Mesothelial cell of epicardium (in vitro differentiated cells): ENCODE data around the gene MARK1. TPM values are rescaled to one million over a fixed set of nuclear protein-coding genes. Genes with fewer than 3 reads are reported as not detected.

Experiments
- DNase-seq, 2 experiments: peaks; one replicate each; pipeline ENCODE4 v3.0.0; 2021; ENCODE audit warnings: low spot score in 2 of 2; ENCODE audit not compliant: unreplicated experiment in 2 of 2
- H3K27ac Mint-ChIP-seq: 2 replicates; pipeline ENCODE4 v1.8.0; 2021; ENCODE audit warnings: mixed read lengths
- H3K27me3 Mint-ChIP-seq: 2 replicates; pipeline ENCODE4 v1.8.0; 2021; ENCODE audit warnings: low read depth, mixed read lengths
- H3K36me3 Mint-ChIP-seq: 2 replicates; pipeline ENCODE4 v1.8.0; 2021; ENCODE audit warnings: mixed read lengths
- H3K4me1 Mint-ChIP-seq: 2 replicates; pipeline ENCODE4 v1.8.0; 2021; ENCODE audit warnings: mixed read lengths
- H3K4me3 Mint-ChIP-seq: 2 replicates; pipeline ENCODE4 v1.8.0; 2021; ENCODE audit warnings: mild to moderate bottlenecking, moderate library complexity, mixed read lengths
- H3K9me3 Mint-ChIP-seq: 2 replicates; pipeline ENCODE4 v1.8.0; 2021; ENCODE audit warnings: mixed read lengths
- CTCF ChIP-seq: fragments of 200-600 bp; sonication (generic); IDR thresholded peaks from one replicate; pipeline ENCODE4 v1.5.0; 2021; ENCODE audit warnings: antibody characterized with exemption; ENCODE audit not compliant: unreplicated experiment
- total RNA-seq: library from RNA; stranded (reverse); gene quantifications from 3 replicates; pipeline ENCODE4 v1.2.1, GENCODE V29; 2021

Gene MARK1
- total RNA-seq, 1 donor from 2014 or later: 11.8 TPM

DNA sequence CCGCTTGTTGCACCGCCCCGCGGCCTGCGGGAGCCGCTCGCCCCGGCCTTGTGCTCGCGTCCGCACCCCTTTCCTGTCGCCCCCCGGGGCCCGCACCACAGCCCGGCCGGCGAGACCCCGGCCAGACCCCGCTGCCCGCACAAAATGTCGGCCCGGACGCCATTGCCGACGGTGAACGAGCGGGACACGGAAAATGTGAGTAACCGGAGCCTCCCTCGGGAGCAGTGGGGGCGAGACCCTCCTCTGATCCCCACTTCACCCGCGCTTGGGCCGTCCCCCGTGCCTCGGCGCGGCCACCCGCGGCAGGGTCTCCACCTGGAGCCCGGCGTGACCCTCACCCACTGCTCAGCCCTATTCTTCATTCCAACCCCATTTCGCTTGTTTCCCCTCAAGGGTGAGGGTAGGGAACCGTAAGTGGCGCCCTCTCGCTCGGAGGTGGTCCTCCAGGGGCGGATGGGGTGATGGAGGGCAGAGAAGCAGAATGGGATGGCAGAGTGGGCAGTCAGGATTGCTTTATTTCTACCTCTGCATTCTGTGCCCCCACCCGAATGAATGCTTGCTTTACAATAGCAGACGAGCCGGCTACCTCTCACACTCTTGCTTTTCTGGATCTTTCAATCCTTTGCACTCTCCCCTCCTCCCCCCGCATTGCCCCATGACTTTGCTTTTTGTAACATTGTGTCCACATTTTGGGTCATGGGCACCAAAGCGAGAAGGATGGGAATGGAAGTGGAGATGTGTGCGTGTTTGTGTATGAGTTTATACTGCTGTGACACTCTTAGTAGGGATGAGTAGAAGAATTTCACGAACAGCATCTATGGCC is 954 bp downstream of the MARK1 start:
- no peak for TF ChIP-seq CTCF
- Mint-ChIP-seq H3K27me3 (peaks cover 1% of the 10 kb centered on the region), H3K9me3 (peaks cover 8% of the 10 kb centered on the region)

DNA sequence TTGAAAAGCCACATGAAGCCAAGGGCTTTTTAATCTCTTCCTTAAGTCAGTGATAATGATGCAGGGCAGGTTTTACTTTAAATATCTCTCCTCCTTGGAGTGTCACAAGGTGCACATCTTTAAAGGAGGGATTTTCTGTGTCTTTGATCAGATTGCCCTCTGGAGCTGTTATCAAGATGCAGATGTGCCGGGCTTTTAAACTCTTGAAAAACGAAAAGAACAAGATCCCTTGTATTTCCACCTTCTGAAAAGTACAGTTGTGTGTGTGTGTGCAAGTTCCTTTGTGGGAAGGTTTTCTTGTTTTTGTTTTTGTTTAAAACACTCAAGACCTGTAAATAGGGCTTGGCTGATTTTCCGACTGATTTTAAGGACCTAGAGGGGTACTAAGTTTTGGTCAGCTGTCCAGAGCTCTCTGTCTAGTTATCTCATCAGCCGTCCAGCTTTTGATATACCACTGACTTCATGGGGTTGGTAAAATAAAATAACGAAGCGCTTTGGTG is 1.6 kb downstream of the MARK1 start:
- DNase-seq: no peak
- Mint-ChIP-seq H3K4me3 (peak overlapping the region; percentile 85), H3K4me1 (peaks cover 31% of the 10 kb centered on the region), H3K27ac (peak overlapping the region; percentile 86), H3K27me3 (peaks cover 1% of the 10 kb centered on the region), H3K36me3 (peaks cover 10% of the 10 kb centered on the region), H3K9me3 (peaks cover 13% of the 10 kb centered on the region)
- TF ChIP-seq CTCF: no peak

More for the DNA sequence above, 954 bp downstream of the MARK1 start:
- peaks cover 31% of the 10 kb centered on the region for H3K4me1 Mint-ChIP-seq
- peak overlapping the region; percentile 86 for H3K27ac Mint-ChIP-seq
- peak overlapping the region; percentile 85 for H3K4me3 Mint-ChIP-seq
- H3K36me3 Mint-ChIP-seq: peaks cover 6% of the 10 kb centered on the region
- peak in 1 of 2 experiments; percentile 48 for DNase-seq

- Mint-ChIP-seq H3K27me3 (no peaks in the 10 kb centered on the region), H3K36me3 (peaks cover 22% of the 10 kb centered on the region), H3K27ac (no peak overlapping the region), H3K9me3 (peaks cover 26% of the 10 kb centered on the region), H3K4me3 (no peak overlapping the region), H3K4me1 (peaks cover 15% of the 10 kb centered on the region)
- DNase-seq: no peak
- no peak for TF ChIP-seq CTCF
Observed at GRCh38 chr1:220533504-220534109, 5.7 kb downstream of the MARK1 start.

DNA sequence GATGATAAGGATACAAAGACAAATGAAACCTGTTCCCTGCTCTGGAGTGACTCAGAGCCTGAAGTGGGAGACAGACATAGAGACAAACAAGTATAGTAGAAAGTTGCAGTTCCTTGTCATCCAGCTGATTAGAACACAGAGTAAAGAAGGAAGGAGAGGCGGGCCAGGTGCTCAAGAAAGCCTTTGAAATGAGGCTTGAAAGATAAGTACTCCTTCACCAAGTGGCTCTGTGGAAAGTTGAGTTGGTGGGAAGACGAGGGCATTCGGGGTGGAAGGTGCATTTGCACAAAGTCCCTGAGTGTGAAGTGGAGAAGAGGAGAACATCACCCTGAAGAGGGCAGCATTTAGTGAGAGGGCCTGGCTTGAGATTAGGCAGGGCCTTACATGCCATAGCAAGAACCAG is 17.0 kb downstream of the MARK1 start:
- no peak overlapping the region for H3K27ac Mint-ChIP-seq
- H3K4me3 Mint-ChIP-seq: no peak overlapping the region
- no peaks in the 10 kb centered on the region for H3K36me3 Mint-ChIP-seq
- TF ChIP-seq CTCF: no peak
- H3K27me3 Mint-ChIP-seq: no peaks in the 10 kb centered on the region
- H3K4me1 Mint-ChIP-seq: peaks cover 2% of the 10 kb centered on the region
- no peaks in the 10 kb centered on the region for H3K9me3 Mint-ChIP-seq
- no peak for DNase-seq

DNA sequence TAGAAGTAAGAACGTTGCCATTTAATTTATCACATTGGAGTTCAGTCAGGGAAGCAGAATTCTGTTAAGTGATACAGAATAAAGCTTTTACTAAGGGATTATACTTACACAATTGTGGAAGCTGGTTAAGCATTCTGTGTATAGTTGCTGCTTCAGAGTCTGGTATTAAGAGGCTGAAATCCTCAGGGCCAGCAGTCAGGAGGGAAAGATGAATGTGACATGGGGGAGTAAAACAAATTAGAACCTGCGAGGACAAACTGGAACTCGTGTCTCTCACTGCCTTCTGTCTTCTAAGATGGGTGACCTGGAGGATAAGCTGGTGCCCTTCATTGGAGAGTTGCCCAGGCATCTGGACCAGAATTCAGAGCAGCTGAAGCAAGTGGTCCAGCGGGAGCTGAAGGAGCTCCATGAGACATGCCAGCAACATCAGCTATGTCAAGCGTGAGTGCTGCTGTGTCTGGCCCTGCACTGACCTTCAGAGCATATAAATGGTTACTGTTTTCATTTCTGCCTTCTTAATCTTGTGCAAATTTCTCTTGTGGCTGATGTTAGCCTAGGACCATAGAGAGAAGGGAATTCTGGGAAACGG is 23.0 kb downstream of the MARK1 start:
- Mint-ChIP-seq H3K4me1 (peaks cover 2% of the 10 kb centered on the region), H3K36me3 (no peaks in the 10 kb centered on the region), H3K9me3 (no peaks in the 10 kb centered on the region), H3K27me3 (no peaks in the 10 kb centered on the region), H3K4me3 (no peak overlapping the region), H3K27ac (no peak overlapping the region)
- TF ChIP-seq CTCF: no peak
- no peak for DNase-seq
